ENCODE measurements around the gene NUFIP1. TPM values are rescaled to one million over a fixed set of nuclear protein-coding genes. Genes with fewer than 3 reads are reported as not detected.
"Not testable (repeated sequence)": the region's sequence is repeated elsewhere in the genome, so short reads cannot be mapped to it uniquely, and the experiment has no call there.

The NUFIP1 gene
- total RNA-seq, 1 donor from 2014 or later: 8.8 TPM

DNA sequence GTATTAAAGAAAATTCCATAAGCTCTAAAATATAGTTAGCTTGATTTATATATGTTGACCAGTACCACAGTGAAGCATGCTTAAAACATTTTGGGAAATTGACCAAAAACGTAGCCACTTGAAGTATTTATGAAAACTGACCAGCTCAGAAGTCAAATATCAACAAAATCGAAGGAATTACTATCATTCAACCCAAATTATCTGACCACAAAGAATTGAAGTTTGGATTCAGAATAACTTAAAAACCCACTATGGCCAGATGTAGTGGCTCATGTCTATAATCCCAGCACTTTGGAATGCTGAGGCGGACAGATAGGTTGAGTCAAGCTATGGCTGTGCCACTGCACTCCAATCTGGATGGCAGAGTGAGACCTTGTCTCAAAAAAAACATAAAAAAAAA is 32.0 kb upstream of the NUFIP1 start:
- DNase-seq (ENCODE audit: low spot score, unreplicated experiment): no peak
- Mint-ChIP-seq H3K4me1 (ENCODE audit: low read depth) (no peaks in the 10 kb centered on the region), H3K27me3 (no peaks in the 10 kb centered on the region), H3K9me3 (ENCODE audit: low read depth) (no peaks in the 10 kb centered on the region), H3K4me3 (ENCODE audit: low read depth) (no peak overlapping the region), H3K27ac (no peak overlapping the region), H3K36me3 (ENCODE audit: insufficient read depth) (peaks cover 10% of the 10 kb centered on the region)
- TF ChIP-seq, protein P1, sequence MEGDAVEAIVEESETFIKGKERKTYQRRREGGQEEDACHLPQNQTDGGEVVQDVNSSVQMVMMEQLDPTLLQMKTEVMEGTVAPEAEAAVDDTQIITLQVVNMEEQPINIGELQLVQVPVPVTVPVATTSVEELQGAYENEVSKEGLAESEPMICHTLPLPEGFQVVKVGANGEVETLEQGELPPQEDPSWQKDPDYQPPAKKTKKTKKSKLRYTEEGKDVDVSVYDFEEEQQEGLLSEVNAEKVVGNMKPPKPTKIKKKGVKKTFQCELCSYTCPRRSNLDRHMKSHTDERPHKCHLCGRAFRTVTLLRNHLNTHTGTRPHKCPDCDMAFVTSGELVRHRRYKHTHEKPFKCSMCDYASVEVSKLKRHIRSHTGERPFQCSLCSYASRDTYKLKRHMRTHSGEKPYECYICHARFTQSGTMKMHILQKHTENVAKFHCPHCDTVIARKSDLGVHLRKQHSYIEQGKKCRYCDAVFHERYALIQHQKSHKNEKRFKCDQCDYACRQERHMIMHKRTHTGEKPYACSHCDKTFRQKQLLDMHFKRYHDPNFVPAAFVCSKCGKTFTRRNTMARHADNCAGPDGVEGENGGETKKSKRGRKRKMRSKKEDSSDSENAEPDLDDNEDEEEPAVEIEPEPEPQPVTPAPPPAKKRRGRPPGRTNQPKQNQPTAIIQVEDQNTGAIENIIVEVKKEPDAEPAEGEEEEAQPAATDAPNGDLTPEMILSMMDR (IDR thresholded peaks at IDR 0.05; ENCODE audit: unreplicated experiment): no peak

DNA sequence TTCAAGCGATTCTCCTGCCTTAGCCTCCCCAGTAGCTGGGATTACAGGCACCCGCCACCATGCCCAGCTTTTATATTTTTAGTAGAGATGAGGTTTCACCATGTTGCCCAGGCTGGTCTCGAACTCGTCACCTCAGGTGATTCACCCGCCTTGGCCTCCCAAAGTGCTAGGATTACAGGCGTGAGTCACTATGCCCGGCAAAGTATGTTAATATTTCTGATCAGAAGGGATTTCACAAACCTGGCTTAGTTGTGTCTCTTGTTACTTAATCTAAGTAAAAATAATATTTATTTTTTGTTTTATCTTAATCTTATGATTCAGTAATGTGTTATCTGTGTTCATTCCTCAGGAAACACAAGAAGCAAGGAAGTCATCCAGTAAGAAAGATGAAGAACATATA is 30.7 kb upstream of the NUFIP1 start:
- H3K4me1 Mint-ChIP-seq (ENCODE audit: low read depth); H3K27ac Mint-ChIP-seq; DNase-seq (ENCODE audit: low spot score, unreplicated experiment); H3K4me3 Mint-ChIP-seq (ENCODE audit: low read depth); H3K9me3 Mint-ChIP-seq (ENCODE audit: low read depth); H3K27me3 Mint-ChIP-seq: not testable (repeated sequence)
- H3K36me3 Mint-ChIP-seq (ENCODE audit: insufficient read depth): peaks cover 13% of the 10 kb centered on the region

DNA sequence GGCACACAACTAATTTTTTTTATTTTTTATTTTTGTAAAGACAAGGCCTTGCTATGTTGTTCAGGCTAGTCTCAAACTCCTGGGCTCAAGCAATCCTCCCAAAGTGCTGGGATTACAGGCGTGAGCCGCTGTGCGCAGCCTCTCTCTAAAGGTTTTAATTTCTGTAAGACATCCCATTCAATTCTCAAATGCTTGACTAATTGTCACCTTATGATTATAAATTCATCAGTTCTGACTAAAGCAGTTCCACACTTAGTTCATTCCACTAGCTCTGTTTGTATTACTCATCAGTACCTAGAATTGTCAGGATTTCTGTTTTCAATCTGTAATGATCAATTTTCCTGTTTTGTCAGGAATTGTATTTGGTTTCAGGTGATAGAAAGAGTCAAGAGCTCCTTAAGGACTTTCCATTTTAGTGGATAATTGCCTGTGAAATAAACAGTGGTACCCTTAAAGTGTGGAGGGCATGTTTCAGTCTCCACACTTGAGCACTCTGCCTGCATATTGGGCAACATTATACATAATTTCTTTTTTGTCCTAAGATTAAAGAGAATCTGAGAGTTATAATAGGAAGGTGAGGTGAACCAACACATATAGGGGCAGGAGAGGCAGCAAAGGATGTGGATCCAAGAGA is 27.6 kb upstream of the NUFIP1 start:
- H3K4me3 Mint-ChIP-seq (ENCODE audit: low read depth): no peak overlapping the region
- TF ChIP-seq, protein P1 (IDR thresholded peaks at IDR 0.05; ENCODE audit: unreplicated experiment): no peak
- no peaks in the 10 kb centered on the region for H3K4me1 Mint-ChIP-seq (ENCODE audit: low read depth)
- no peak for DNase-seq (ENCODE audit: low spot score, unreplicated experiment)
- H3K27me3 Mint-ChIP-seq: no peaks in the 10 kb centered on the region
- no peak overlapping the region for H3K27ac Mint-ChIP-seq
- H3K36me3 Mint-ChIP-seq (ENCODE audit: insufficient read depth): peaks cover 11% of the 10 kb centered on the region
- H3K9me3 Mint-ChIP-seq (ENCODE audit: low read depth): no peaks in the 10 kb centered on the region

DNA sequence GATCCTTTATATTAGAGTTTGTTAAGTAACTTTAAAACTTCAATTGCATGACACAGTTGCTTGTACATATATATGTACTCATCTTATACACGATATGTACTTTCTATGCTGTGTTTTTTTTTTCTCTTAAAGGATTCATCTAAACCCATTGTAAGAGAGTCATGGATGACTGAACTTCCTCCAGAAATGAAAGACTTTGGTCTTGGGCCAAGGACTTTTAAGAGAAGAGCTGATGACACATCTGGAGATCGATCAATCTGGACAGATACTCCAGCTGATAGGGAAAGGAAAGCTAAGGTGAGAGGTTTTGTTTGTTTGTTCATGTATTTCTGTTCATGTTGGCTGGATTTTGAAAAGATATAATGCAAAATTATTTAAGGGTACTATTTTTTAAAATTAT is 26.0 kb upstream of the NUFIP1 start:
- no peaks in the 10 kb centered on the region for H3K27me3 Mint-ChIP-seq
- peaks cover 13% of the 10 kb centered on the region for H3K36me3 Mint-ChIP-seq (ENCODE audit: insufficient read depth)
- H3K4me3 Mint-ChIP-seq (ENCODE audit: low read depth): no peak overlapping the region
- TF ChIP-seq, protein P1 (IDR thresholded peaks at IDR 0.05; ENCODE audit: unreplicated experiment): no peak
- H3K9me3 Mint-ChIP-seq (ENCODE audit: low read depth): no peaks in the 10 kb centered on the region
- no peak overlapping the region for H3K27ac Mint-ChIP-seq
- no peaks in the 10 kb centered on the region for H3K4me1 Mint-ChIP-seq (ENCODE audit: low read depth)
- DNase-seq (ENCODE audit: low spot score, unreplicated experiment): no peak

DNA sequence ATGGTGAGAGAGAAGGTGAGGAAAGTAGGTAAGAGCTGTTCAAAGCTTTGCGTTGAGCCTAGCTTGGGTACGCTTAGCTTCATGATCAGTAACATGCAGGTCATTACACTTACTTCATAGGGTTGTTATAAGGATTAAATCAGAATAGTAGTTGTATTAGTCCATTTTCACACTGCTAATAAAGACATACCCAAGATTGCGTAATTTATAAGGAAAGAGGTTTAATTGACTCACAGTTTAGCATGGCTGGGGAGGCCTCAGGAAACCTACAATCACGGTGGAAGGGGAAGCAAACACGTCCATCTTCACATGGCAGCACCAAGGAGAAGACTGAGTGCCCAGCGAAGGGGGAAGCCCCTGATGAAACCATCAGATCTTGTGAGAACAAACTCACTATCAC is 21.9 kb upstream of the NUFIP1 start:
- H3K9me3 Mint-ChIP-seq (ENCODE audit: low read depth): no peaks in the 10 kb centered on the region
- H3K4me1 Mint-ChIP-seq (ENCODE audit: low read depth): no peaks in the 10 kb centered on the region
- H3K36me3 Mint-ChIP-seq (ENCODE audit: insufficient read depth): peaks cover 15% of the 10 kb centered on the region
- DNase-seq (ENCODE audit: low spot score, unreplicated experiment): no peak
- no peak overlapping the region for H3K27ac Mint-ChIP-seq
- no peak overlapping the region for H3K4me3 Mint-ChIP-seq (ENCODE audit: low read depth)
- TF ChIP-seq, protein P1 (IDR thresholded peaks at IDR 0.05; ENCODE audit: unreplicated experiment): no peak
- H3K27me3 Mint-ChIP-seq: no peaks in the 10 kb centered on the region

DNA sequence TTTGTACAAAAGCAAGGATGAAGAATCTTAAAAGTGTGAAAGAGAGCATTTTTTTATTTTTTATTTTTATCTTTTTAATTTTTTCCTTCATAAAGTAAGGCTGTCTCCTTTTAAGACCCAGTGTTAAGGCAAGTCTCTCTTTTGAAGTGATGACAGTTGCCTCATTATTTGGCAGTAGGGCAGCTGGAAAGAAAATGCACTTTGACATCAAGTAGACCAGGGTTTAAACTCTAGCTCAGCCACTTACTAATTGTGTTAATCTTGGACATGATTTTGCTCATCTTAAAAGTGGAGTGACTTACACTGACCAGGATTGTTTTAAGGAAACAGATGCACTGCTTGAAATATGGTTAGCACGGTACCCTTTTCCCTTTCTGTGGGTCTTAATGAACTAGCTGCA is 18.6 kb upstream of the NUFIP1 start:
- H3K27ac Mint-ChIP-seq: no peak overlapping the region
- no peaks in the 10 kb centered on the region for H3K27me3 Mint-ChIP-seq
- H3K4me1 Mint-ChIP-seq (ENCODE audit: low read depth): no peaks in the 10 kb centered on the region
- H3K9me3 Mint-ChIP-seq (ENCODE audit: low read depth): no peaks in the 10 kb centered on the region
- peaks cover 12% of the 10 kb centered on the region for H3K36me3 Mint-ChIP-seq (ENCODE audit: insufficient read depth)
- DNase-seq (ENCODE audit: low spot score, unreplicated experiment): no peak
- TF ChIP-seq, protein P1 (IDR thresholded peaks at IDR 0.05; ENCODE audit: unreplicated experiment): no peak
- H3K4me3 Mint-ChIP-seq (ENCODE audit: low read depth): no peak overlapping the region
